Trophoblast cell (in vitro differentiated cells and primary cell): Measurements from ENCODE around the gene ZNF22.

Experiments used
- DNase-seq, 2 donors: peaks; one replicate each; pipeline ENCODE4 v3.0.0-alpha.2; 2016
- H2AFZ ChIP-seq: 2 replicates; pipeline ENCODE4 v1.6.1; 2013; ENCODE audit warnings: low read length, moderate library complexity, mild to moderate bottlenecking; ENCODE audit not compliant: insufficient read depth, poor library complexity
- H2AK5ac ChIP-seq: 2 replicates; pipeline ENCODE4 v1.6.1; 2013; ENCODE audit warnings: mild to moderate bottlenecking, low read length
- H2BK120ac ChIP-seq: 2 replicates; pipeline ENCODE4 v1.6.1; 2013; ENCODE audit warnings: low read length, mild to moderate bottlenecking, moderate library complexity; ENCODE audit not compliant: insufficient read depth, poor library complexity
- H2BK12ac ChIP-seq: 2 replicates; pipeline ENCODE4 v1.6.1; 2013; ENCODE audit warnings: mild to moderate bottlenecking, low read length, moderate library complexity
- H2BK5ac ChIP-seq: 2 replicates; pipeline ENCODE4 v1.6.1; 2013; ENCODE audit warnings: low read length, low read depth, moderate library complexity, mild to moderate bottlenecking; ENCODE audit not compliant: poor library complexity
- H3K14ac ChIP-seq: 2 replicates; pipeline ENCODE4 v1.6.1; 2013; ENCODE audit warnings: mild to moderate bottlenecking, low read length
- H3K18ac ChIP-seq: 2 replicates; pipeline ENCODE4 v1.6.1; 2013; ENCODE audit warnings: mild to moderate bottlenecking, low read length
- H3K23ac ChIP-seq: 2 replicates; pipeline ENCODE4 v1.6.1; 2013; ENCODE audit warnings: low read length
- H3K27ac ChIP-seq: 2 replicates; pipeline ENCODE4 v1.5.1; 2013; ENCODE audit warnings: low read depth, mild to moderate bottlenecking, inconsistent platforms, low read length, moderate library complexity
- H3K27me3 ChIP-seq: 2 replicates; pipeline ENCODE4 v1.6.1; 2013; ENCODE audit warnings: inconsistent platforms, mild to moderate bottlenecking, low read length, moderate library complexity; ENCODE audit not compliant: insufficient read depth
- H3K36me3 ChIP-seq, 2 experiments: 1 replicate in 1 of 2; 2 replicates in 1 of 2; pipeline ENCODE4 v1.6.1; 2013; ENCODE audit warnings: low read length in 2 of 2, mild to moderate bottlenecking in 2 of 2, moderate library complexity in 1 of 2; ENCODE audit not compliant: insufficient read depth in 2 of 2, control insufficient read depth in 1 of 2
- H3K4ac ChIP-seq: 2 replicates; pipeline ENCODE4 v1.6.1; 2013; ENCODE audit warnings: low read depth, mild to moderate bottlenecking, low read length, moderate library complexity
- H3K4me1 ChIP-seq, 2 experiments: 1 replicate in 1 of 2; 2 replicates in 1 of 2; pipeline ENCODE4 v1.6.1; 2013; ENCODE audit warnings: low read length in 2 of 2, mild to moderate bottlenecking in 2 of 2, moderate library complexity in 1 of 2; ENCODE audit not compliant: insufficient read depth in 2 of 2, control insufficient read depth in 1 of 2
- H3K4me2 ChIP-seq: 2 replicates; pipeline ENCODE4 v1.6.1; 2013; ENCODE audit warnings: inconsistent platforms, mild to moderate bottlenecking, low read length, moderate library complexity
- H3K4me3 ChIP-seq: 2 replicates; pipeline ENCODE4 v1.5.1; 2013; ENCODE audit warnings: mild to moderate bottlenecking, low read depth, low read length, inconsistent platforms
- H3K79me1 ChIP-seq: one replicate; pipeline ENCODE4 v1.6.1; 2013; ENCODE audit warnings: low read length
- H3K79me2 ChIP-seq: 2 replicates; pipeline ENCODE4 v1.6.1; 2013; ENCODE audit warnings: low read length, mild to moderate bottlenecking; ENCODE audit not compliant: control insufficient read depth, insufficient read depth, poor library complexity
- H3K9ac ChIP-seq: 2 replicates; pipeline ENCODE4 v1.6.1; 2013; ENCODE audit warnings: mild to moderate bottlenecking, low read length
- H3K9me3 ChIP-seq: 2 replicates; pipeline ENCODE4 v1.6.1; 2013; ENCODE audit warnings: low read depth, mild to moderate bottlenecking, control low read depth, inconsistent platforms, low read length; ENCODE audit not compliant: insufficient read depth
- H4K12ac ChIP-seq: 2 replicates; pipeline ENCODE4 v1.6.1; 2013; ENCODE audit warnings: low read depth, mild to moderate bottlenecking, low read length, moderate library complexity
- H4K8ac ChIP-seq: 2 replicates; pipeline ENCODE4 v1.6.1; 2013; ENCODE audit warnings: low read depth, mild to moderate bottlenecking, low read length, moderate library complexity
- H4K91ac ChIP-seq: one replicate; pipeline ENCODE4 v1.6.1; 2013; ENCODE audit warnings: low read depth, mild to moderate bottlenecking, low read length, moderate library complexity
- WGBS: extraction: QIAGEN DNeasy Blood & Tissue Kit; methylation state at CpG from one replicate; pipeline ENCODE4 v1.1.7; 2013; ENCODE audit warnings: missing lambda C conversion rate; ENCODE audit not compliant: insufficient read length, insufficient coverage; ENCODE audit errors: extremely low coverage; 5-methylcytosine and 5-hydroxymethylcytosine counted together

The ZNF22 gene

DNA sequence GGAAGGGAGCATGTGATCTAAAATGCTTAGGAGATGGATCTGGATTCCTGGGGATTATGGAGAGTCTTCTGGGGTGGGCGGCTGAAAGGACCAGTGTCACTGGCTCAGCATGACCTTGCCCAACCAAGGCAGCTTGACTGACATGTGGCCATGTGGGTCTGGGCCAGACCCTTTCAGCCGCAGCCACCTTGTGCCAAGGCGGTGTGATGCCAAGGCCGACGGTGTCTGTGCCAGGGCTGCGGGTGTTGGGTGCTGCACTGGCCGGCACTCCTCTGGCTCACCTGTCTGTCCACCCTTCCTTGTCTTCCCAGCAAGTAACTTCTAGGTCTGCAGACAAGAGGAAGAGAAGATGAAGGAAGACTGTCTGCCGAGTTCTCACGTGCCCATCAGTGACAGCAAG is 30.9 kb upstream of the ZNF22 start:
- no peak overlapping the region for H3K9ac ChIP-seq
- no peak overlapping the region for H3K4me2 ChIP-seq
- no peak overlapping the region for H3K27ac ChIP-seq
- no peak overlapping the region for H4K91ac ChIP-seq
- H3K27me3 ChIP-seq, result no peaks in the 10 kb centered on the region
- H3K36me3 ChIP-seq, result peaks cover 24 to 31% of the 10 kb centered on the region in 2 experiments
- H3K4me1 ChIP-seq, result peaks cover 22 to 39% of the 10 kb centered on the region in 2 experiments
- H3K4ac ChIP-seq, result no peak overlapping the region
- no peak overlapping the region for H2BK120ac ChIP-seq
- H2BK5ac ChIP-seq, result no peak overlapping the region
- no peak overlapping the region for H3K18ac ChIP-seq
- H3K79me2 ChIP-seq, result peaks cover 3% of the 10 kb centered on the region
- H4K8ac ChIP-seq, result no peak overlapping the region
- WGBS, result no CpG with 5 or more reads among the region's 9 CpGs
- no peak overlapping the region for H4K12ac ChIP-seq
- H3K4me3 ChIP-seq, result no peak overlapping the region
- DNase-seq, result no peak
- H3K79me1 ChIP-seq, result peaks cover 10% of the 10 kb centered on the region
- no peak overlapping the region for H2BK12ac ChIP-seq
- no peak overlapping the region for H3K23ac ChIP-seq
- no peak overlapping the region for H2AK5ac ChIP-seq
- H2AFZ ChIP-seq, result no peak overlapping the region
- no peak overlapping the region for H3K14ac ChIP-seq
- H3K9me3 ChIP-seq, result peaks cover 2% of the 10 kb centered on the region

DNA sequence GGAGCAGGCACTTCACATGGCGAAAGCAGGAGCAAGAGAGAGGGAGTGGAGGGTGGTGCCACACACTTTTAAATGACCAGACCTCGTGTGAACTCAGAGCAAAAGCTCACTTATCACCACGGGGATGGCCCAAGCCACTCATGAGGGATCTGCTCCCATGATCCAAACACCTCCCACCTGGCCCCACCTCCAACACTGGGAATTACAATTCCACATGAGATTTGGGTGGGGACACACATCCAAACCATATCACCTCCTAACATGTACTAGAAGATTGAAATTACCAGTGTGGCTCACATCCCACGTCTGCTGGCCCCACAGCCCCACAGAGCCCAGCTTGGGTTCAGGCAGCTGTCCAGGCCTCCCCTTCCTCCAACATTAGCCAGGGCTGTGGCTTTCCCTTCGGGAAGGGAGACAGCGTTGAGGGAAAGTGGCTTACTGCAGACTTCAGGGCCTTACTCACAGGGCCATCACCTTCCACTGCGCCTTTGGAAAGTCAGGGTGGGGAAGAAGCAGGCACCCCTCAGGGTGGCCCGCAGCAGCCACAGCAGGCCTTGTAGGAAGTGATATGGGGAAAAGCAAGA is 29.8 kb upstream of the ZNF22 start:
- H3K4ac ChIP-seq, result no peak overlapping the region
- DNase-seq, result no peak
- H3K79me2 ChIP-seq, result peaks cover 3% of the 10 kb centered on the region
- no peaks in the 10 kb centered on the region for H3K9me3 ChIP-seq
- H3K4me1 ChIP-seq, result peaks cover 26 to 37% of the 10 kb centered on the region in 2 experiments
- H3K27me3 ChIP-seq, result no peaks in the 10 kb centered on the region
- H2BK12ac ChIP-seq, result no peak overlapping the region
- no peak overlapping the region for H3K9ac ChIP-seq
- H3K36me3 ChIP-seq, result peaks cover 24 to 31% of the 10 kb centered on the region in 2 experiments
- H3K79me1 ChIP-seq, result peaks cover 16% of the 10 kb centered on the region
- no peak overlapping the region for H2BK120ac ChIP-seq
- H3K23ac ChIP-seq, result no peak overlapping the region
- no peak overlapping the region for H2BK5ac ChIP-seq
- no peak overlapping the region for H3K4me2 ChIP-seq
- H4K8ac ChIP-seq, result no peak overlapping the region
- no CpG with 5 or more reads among the region's 8 CpGs for WGBS
- no peak overlapping the region for H3K27ac ChIP-seq
- H3K4me3 ChIP-seq, result no peak overlapping the region
- H2AK5ac ChIP-seq, result no peak overlapping the region
- no peak overlapping the region for H3K14ac ChIP-seq
- H4K12ac ChIP-seq, result no peak overlapping the region
- H4K91ac ChIP-seq, result no peak overlapping the region
- H3K18ac ChIP-seq, result no peak overlapping the region
- H2AFZ ChIP-seq, result no peak overlapping the region

DNA sequence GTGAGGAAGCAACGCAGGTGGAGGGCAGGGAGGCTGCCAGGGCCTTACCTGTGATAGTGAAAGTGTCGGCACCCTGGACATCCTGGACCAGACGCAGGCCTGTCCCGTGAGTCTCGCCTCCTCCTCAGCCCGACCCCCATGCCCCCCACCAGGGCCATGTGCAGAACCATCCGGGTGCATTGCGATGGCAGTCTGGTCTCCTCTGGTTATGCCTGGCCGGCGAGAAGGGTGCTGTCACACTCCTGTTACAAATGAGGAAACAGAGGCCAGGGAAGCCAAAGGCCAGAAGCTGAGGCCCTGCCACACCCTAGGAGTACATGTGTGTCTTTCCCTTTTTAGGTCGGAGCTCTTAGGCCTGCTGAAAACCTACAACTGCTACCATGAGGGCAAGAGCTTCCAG is 29.3 kb upstream of the ZNF22 start:
- peaks cover 3% of the 10 kb centered on the region for H3K79me2 ChIP-seq
- no peak overlapping the region for H3K9ac ChIP-seq
- H3K14ac ChIP-seq, result no peak overlapping the region
- H3K4me3 ChIP-seq, result no peak overlapping the region
- H3K27ac ChIP-seq, result no peak overlapping the region
- peaks cover 14% of the 10 kb centered on the region for H3K79me1 ChIP-seq
- no peak overlapping the region for H4K8ac ChIP-seq
- no peak overlapping the region for H4K91ac ChIP-seq
- H3K9me3 ChIP-seq, result no peaks in the 10 kb centered on the region
- no peak overlapping the region for H3K4ac ChIP-seq
- DNase-seq, result no peak
- H2AK5ac ChIP-seq, result no peak overlapping the region
- H3K4me1 ChIP-seq, result peaks cover 23 to 36% of the 10 kb centered on the region in 2 experiments
- WGBS, result no CpG with 5 or more reads among the region's 11 CpGs
- H3K27me3 ChIP-seq, result no peaks in the 10 kb centered on the region
- no peak overlapping the region for H3K23ac ChIP-seq
- H3K18ac ChIP-seq, result no peak overlapping the region
- H2BK5ac ChIP-seq, result no peak overlapping the region
- H2BK12ac ChIP-seq, result no peak overlapping the region
- H4K12ac ChIP-seq, result no peak overlapping the region
- H3K4me2 ChIP-seq, result no peak overlapping the region
- H2AFZ ChIP-seq, result no peak overlapping the region
- H2BK120ac ChIP-seq, result no peak overlapping the region
- H3K36me3 ChIP-seq, result peaks cover 24 to 31% of the 10 kb centered on the region in 2 experiments

DNA sequence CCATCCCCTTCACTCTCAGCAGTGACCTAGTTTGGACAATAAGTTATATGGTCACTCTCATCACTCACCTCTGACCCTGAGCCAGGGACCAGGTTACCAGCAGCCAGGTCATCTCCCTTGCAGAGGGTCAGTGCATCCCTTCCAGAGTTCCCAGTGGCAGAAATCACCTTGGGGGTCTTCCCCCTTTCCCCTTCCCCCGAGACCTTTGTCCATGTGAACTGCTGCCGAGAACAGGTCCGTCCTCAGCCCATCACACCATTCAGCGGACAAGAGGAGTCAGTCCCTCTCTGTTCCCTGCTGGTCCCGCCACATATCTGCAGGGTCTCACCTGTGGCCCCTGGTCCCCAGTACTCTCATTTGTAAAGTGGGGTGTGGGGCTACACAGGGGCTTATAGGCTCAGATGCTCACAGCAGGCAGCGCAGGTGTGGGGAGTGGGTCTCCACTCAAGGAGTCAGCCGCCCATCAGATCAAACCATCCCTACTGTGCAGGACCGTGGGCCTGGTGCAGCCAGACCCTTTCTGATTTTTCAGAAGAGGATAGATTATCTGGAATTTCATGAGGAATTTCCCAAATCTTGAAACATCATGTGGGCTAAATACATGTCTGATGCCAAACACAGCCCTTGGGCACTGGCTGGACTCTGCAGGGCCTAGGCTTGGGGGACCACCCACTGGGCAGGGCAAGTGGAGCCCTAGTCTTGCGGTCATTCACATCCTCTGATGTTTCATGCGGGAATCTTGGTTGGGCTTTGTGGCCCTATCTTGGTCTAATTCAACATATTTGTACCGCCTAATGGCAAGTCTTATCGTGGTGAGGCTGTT is 28.6 kb upstream of the ZNF22 start:
- H3K36me3 ChIP-seq, result peaks cover 27 to 34% of the 10 kb centered on the region in 2 experiments

More for the DNA sequence above, 28.6 kb upstream of the ZNF22 start:
- Histone ChIP-seq H4K91ac (no peak overlapping the region), H3K14ac (no peak overlapping the region), H2AK5ac (no peak overlapping the region), H2BK12ac (no peak overlapping the region), H3K9ac (no peak overlapping the region), H3K27me3 (no peaks in the 10 kb centered on the region), H2AFZ (no peak overlapping the region), H3K9me3 (no peaks in the 10 kb centered on the region), H3K4ac (no peak overlapping the region), H3K27ac (no peak overlapping the region), H3K4me1 (peaks cover 26 to 41% of the 10 kb centered on the region in 2 experiments), H3K79me2 (peaks cover 3% of the 10 kb centered on the region), H2BK120ac (no peak overlapping the region), H4K8ac (no peak overlapping the region), H3K23ac (no peak overlapping the region), H3K79me1 (peaks cover 12% of the 10 kb centered on the region), H3K18ac (no peak overlapping the region), H2BK5ac (no peak overlapping the region), H4K12ac (no peak overlapping the region), H3K4me2 (no peak overlapping the region), H3K4me3 (no peak overlapping the region)
- DNase-seq, result no peak
- no CpG with 5 or more reads among the region's 12 CpGs for WGBS
